HG03442 (cell line): ENCODE measurements around the gene MIEF2.
"Not testable (repeated sequence)": the region's sequence is repeated elsewhere in the genome, so short reads cannot be mapped to it uniquely, and the experiment has no call there.

ENCODE experiments used
- ATAC-seq: cut with Tn5 transposase; IDR thresholded peaks from one replicate; pipeline ENCODE4 v1.9.1; 2021; ENCODE audit warnings: mild to moderate bottlenecking, moderate library complexity; ENCODE audit not compliant: unreplicated experiment

Gene MIEF2

GRCh38 chr17:18260332-18261145 lies at the start of gene MIEF2:
MIEF2 (plus strand) TSS chr17:18260662; CDS start chr17:18262721, 2,059 bp downstream.
- ATAC-seq: peak; percentile 71

- ATAC-seq: no peak
These were observed 46.7 kb upstream of the MIEF2 start for GRCh38 chr17:18213666-18214270.

GRCh38 chr17:18216906-18217305 lies 43.6 kb upstream of the MIEF2 start:
- not testable (repeated sequence) for ATAC-seq

GRCh38 chr17:18217412-18218015 lies 42.9 kb upstream of the MIEF2 start:
- ATAC-seq: no peak

- no peak for ATAC-seq
These were observed 41.6 kb upstream of the MIEF2 start for GRCh38 chr17:18218756-18219415.

GRCh38 chr17:18224053-18224386 lies 36.4 kb upstream of the MIEF2 start:
- no peak for ATAC-seq

GRCh38 chr17:18224387-18225120 lies 35.9 kb upstream of the MIEF2 start:
- ATAC-seq: no peak

- ATAC-seq: peak; percentile 76
These were observed 35.3 kb upstream of the MIEF2 start, which contains the start of gene LLGL1 for GRCh38 chr17:18225121-18225641. LLGL1 (plus strand) TSS chr17:18225635; CDS start chr17:18225683, 48 bp downstream.

- peak; percentile 20 for ATAC-seq
These were observed 34.7 kb upstream of the MIEF2 start for GRCh38 chr17:18225642-18226283.

GRCh38 chr17:18226284-18226945 lies 34.0 kb upstream of the MIEF2 start:
- no peak for ATAC-seq

- no peak for ATAC-seq
These were observed 32.8 kb upstream of the MIEF2 start for GRCh38 chr17:18227635-18228034.

GRCh38 chr17:18228176-18228682 lies 32.2 kb upstream of the MIEF2 start:
- no peak for ATAC-seq

GRCh38 chr17:18229254-18229653 lies 31.2 kb upstream of the MIEF2 start:
- no peak for ATAC-seq

GRCh38 chr17:18229771-18230170 lies 30.7 kb upstream of the MIEF2 start:
- ATAC-seq: no peak

GRCh38 chr17:18230288-18231141 lies 29.9 kb upstream of the MIEF2 start:
- ATAC-seq: no peak

GRCh38 chr17:18231164-18231563 lies 29.3 kb upstream of the MIEF2 start:
- no peak for ATAC-seq

- ATAC-seq: no peak
These were observed 26.5 kb upstream of the MIEF2 start for GRCh38 chr17:18233803-18234518.
